IPS DF 19.7 (cell line): ENCODE results near the gene SLC39A12.

ENCODE experiments used
- DNase-seq: peaks from one replicate; pipeline ENCODE4 v3.0.0-alpha.2; 2013; ENCODE audit warnings: low read depth, low spot score

The SLC39A12 gene

DNA sequence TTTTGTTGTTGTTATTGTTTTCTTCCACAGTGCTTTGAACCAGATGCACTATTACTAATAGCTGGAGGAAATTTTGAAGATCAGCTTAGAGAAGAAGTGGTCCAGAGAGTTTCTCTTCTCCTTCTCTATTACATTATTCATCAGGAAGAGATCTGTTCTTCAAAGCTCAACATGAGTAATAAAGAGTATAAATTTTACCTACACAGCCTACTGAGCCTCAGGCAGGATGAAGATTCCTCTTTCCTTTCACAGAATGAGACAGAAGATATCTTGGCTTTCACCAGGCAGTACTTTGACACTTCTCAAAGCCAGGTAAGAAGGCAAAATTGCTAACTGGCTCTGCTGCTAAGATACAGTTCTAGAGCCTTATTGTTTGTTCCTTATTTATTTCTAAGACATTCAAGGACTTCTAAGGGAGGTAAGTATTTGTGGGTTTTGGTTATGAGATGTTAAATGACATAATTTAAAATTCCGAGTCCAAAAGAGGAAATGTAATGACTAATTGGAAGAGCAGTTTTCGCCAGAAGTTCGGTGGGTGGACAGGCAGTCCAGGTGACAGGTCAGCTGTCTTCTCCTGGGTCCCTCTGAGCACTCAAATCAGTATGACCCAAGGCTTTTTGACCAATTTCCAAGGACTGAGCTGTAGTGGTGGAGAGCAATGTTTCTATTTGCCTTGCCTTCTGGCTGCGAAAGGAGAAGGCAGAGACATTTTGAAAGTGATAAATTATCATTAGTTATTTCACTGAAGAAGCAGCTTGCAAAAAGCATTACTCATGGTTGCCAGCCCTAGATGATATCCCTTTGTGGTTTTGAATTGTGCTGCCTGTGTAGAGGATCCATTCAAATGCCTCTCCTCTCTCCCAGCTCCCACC, 10.1 kb downstream of the SLC39A12 start:
- DNase-seq = no peak

DNA sequence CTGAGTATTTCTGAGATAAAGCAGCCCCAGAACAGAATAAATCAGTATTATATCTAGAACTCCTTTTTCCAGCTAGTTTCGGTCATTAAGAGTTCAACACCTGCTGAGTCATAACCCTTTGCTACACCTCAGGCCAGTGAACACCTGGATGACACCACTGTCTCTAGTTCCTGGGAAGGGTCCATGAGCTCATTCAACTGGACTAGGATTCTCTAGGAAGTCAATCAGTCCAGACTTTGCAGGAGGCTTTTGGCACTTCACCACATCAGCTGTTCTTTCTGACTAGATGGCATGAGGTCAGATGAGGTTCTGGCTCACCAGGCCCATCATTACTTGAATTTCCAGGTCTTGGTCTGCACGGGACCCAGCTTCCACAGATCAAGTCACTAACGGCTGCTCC, 11.7 kb downstream of the SLC39A12 start:
- no peak for DNase-seq

DNA sequence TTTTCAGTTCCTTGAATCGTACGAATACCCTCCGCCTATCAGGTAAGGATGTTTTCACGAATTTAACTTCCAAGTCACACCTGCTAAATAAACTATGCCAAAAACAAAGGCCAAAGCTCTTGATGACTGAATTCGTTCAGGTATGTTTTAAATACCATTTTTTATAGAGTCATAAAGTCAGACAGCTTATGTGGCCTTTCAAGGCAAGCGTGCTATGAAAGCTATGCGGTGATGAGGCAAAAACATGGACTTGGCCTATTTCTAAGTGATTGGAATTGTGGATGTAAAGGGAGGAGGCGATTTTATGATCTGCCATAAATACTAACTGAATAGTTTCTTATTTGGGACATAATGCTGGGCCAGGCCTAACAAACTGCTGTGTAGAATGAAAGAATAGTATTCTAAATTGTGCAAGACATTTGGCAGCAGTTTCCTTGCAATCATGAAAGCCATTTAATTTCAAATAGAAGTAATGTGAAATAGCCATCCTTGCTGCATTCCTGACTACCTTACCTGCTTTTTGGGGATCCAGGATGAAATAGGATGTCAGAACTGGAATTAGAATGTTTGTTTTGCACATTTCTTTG, 14.0 kb downstream of the SLC39A12 start:
- no peak for DNase-seq

DNA sequence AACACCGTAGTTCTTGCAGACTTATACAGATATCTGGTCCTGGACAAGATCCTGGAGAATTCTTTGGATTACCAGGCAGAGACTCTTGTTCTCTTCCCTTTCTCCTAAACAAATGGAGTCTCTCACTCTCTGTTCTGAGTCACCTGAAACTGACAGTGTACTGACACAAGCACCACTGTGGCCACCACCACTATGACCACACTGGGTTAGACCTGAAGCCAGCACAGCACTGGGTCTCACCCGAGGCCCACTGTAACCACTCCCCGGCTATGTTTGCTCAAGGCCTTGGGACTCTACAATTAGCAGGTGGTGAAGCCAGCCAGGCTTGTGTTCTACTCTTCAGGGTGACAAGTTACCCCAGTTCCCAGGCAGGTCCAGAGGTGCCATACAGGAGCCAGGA, 22.8 kb downstream of the SLC39A12 start:
- DNase-seq = no peak

DNA sequence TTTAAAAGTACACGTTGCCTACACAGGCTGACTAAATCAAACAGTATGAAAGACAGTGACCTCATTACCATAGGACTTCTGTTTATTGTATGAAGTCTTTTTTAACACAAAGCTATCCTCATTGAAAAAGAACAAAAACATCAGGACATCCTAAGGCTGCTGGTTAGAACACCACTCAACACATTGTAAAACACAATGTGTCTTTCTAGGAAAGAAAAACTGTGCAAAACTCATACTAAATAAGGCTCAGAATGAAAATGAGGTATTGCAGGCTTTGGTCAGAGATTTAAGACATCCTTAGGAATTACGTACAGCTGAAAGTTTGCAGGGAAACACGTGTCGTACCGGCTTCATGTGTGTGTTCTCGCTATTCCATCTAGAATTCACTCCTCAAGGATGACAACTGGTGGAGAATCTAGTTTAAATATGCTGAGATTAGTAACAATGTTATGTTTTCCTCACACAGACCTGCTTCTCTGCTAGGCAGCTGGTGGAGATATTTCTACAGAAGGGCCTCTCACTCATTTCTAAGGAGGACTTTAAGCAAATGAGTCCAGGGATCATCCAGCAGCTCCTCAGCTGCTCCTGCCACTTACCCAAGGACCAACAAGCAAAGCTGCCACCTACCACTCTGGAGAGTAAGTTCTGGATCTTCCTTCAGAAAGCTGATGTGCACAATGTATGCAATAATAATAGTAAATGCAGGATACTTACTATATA, 29.3 kb downstream of the SLC39A12 start:
- no peak for DNase-seq

DNA sequence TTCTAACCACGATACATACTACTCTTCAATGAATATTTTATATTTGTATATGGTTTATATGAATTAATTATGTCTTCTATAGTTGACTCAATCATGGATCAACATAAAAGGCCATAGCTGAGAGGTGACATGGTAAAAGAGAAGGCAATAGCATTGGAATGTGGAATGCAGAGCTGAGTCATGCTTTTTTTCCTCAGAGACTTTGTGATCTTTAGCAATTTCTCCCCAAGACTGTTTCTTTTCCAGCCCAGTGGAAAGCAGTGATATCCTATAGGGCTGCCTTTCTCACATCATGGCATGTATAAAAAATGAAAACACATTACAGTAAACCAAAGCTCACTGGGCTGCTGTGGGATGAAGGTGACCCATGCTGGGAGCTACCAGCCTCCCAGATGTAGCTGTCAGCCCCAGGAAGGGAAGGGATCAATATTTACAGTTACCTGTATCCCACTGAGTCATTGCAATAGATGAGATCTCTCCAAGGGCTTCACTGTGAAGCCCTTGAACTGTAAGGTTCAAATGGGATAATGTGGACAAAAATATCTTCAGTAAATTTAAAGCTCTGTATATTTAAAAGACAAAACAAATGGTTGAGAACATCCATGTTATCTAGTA, 30.2 kb downstream of the SLC39A12 start:
- DNase-seq = no peak

DNA sequence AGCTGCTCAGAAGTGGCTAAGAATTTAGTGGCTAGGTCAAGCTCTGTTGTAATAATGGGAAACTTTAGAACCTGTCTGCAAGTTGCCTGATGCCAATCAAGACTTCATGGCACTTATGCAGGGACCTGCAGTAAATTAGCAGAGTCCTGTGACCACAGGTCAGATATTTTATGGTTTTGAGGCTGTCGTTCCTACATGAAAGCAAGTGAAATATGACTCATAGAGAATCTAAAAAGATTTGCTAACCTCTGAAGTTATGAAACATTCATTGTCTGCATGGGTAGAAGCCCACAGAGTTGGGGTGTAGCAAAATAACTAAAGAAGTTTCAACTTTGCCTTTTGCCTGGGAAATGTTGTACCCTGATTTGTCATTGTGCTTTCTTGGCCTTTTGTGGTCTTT, 32.3 kb downstream of the SLC39A12 start:
- no peak for DNase-seq

DNA sequence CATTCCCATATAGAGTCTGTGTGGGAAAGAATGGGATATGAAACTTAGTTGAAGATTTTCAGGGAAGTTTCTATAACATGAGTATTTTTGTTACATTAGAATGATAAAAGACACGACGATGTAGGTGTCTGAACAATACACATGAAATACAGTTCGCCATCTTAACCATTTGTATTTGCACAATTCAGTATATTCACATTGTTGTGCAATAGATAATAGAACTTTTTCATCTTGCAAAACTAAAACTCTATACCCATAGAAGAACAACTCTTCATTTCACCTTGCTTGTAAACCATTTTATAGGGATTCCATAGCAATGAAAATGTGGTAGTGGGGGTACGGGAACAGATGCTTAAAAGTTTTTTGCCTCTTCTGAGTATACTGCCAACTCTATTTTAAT, 32.8 kb downstream of the SLC39A12 start:
- DNase-seq = no peak

DNA sequence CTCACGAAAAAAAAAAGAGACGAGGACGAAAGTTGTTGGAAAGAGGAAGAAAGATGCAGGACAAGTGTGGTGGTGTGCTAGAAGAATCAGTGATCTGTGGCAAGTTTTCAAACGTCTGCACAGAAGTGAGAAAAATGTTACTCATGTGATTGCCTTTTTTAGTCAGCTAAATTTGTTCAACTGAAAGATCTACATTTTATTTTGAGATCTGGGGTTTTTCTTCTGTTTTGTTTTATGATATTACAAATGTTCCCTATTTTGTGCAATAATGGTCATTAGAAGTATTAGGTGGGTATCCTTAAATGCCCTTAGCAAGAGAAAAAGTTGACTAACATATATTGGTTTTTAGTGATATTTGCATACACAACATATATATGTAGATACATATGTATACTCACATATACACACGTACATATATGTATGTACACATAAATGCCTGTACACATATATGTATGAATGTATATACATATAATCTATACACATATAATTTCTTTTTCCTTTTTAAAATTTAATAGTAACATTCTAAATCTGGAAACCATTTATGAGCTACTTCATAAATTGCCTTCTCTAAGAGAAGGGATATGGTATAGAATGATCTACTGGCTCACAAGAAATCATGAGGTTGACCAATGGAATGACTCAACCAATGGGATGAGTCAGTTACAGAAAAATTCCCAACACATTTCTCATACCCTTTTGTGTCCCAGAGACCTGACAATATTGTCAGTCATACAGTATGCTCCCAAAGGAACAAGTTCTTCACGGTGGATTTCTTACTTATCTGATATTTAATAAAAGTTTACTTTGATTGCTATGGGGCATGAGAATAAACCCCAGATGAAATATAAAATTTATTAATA, 38.4 kb downstream of the SLC39A12 start:
- DNase-seq = no peak

DNA sequence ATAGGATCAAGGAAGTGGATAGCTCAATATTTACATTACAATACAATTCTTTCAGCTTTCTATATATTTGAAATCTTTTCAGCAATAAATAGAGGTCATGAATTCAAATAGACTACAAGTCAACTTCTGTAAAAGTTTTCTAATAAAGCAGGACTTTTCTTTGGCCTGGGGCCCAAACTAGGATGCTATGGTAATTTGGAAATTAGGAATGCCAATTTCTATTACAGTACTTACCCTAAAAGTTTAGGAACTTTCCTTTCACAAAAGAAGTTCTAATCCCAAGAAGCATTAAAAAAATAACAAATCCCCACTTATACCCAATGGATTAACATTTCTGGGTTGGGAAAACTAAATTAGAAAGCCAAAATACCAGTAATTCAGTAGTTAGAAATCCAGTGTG, 40.5 kb downstream of the SLC39A12 start:
- DNase-seq = no peak

DNA sequence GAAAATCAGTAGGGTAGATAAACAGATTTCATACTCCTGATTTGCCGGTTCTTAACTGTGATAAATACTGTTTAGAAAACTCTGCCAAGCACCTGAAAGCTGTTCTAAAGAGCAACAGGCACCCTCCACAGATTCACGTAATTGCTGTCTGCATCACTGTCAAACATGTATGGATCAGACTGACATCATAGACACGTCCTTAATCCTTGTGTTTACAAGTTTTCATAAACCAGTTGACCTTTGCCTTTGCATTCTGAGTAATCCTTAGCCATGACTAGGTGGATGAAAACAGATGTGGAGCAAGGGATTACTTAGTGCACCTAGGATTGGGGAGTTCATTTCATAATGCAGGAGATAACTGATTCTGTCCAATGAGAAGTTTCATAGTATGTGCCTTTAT, 41.6 kb downstream of the SLC39A12 start:
- DNase-seq = no peak

DNA sequence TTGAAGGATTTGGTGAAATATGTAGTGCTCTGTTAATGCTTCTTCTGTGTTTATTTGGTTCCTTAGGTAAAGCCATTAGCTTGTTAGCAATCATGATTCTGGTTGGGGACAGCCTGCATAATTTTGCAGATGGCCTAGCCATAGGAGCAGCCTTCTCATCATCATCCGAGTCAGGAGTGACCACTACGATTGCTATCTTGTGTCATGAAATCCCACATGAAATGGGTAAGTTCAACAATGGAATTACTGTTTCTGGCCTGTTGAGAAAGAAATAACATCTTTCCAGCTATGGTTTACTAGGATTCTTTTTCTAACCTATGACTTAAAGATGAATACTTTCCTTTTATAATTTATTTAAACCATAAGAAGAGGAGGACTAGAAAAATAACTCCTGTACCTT, 48.9 kb downstream of the SLC39A12 start:
- DNase-seq = no peak

DNA sequence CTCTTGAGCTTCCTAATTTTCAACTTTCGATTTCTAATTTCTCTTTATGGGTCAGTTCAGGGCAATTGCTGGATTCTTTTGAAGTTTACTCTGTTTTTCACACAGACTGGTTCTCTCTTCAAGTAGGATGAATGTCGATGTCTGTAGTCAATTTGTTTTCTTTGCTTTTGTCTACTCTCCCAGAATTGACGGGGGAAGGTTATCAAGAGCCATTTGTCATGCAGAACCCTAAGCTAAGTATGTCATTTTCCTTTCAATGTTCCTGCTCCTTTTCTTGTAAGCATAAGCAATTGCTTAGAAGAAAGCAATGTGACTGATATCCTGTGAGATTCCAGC, 53.7 kb downstream of the SLC39A12 start:
- DNase-seq = no peak

DNA sequence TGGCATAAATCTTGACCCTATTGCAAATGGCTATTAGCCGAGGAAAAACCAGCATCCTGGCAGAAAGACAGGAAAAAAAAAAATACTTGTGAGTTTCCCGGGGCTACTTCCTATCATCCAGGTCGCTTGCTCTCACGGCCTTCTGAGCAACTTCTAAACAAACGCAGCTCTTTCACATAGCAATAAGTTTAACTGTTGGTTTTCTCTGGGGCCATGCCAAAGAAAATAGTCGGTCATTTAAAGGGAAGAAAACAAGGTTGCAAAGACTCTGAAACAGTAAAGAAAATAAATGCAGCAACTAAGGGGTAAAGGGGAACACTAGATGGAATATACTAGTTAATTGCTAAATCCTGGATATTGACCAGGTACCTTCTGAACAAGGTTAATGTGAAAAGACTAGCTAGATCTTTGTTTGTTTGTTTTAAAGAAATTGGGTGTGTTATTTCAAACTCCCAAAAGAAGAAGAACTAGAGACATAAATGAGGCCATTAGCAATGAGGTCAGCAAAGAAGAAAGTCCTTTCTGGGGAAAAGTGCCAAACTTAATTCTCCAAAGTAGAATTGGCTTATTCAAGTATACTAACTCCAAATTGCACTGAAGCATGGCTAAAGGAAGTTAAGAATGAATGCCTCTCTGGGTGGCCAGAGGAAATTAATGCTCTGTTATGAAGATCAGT, 54.2 kb downstream of the SLC39A12 start:
- DNase-seq = no peak

DNA sequence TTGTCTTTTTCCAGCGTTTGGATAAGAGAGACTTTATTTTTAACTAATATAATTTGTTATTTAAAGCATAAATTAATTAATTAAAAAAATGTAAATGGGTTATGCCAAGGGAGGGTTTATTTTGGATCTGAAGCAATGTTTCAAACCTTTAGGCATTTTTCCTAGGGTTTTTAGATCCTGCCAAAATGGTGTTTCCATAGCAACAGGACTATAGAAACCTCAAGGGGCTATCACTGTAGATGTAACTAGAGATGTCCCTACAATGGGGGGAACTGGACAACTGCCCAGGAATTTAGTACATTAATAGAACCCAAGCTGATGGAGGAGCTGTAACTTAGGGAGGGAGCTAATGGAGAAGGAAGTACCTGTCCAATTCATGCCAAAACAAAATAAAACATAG, 57.3 kb downstream of the SLC39A12 start:
- DNase-seq = no peak

DNA sequence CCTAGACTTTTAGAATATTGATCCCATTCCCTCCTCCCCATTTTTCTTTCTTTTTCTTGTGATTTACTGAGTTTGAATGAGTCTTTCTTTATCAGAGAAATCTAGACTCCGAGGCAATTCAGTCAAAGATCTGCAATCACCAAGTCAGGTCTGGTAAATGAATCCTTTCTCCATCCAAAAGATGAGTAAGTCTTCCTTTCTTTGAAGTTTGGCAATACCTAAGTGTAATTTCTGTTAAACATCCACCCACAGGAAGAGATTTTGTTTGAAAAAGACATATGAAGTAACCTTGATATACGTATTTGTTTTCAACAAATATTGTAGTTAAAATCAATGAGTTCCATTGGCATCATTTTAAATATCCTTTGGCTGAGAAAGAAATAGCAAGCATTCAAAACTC, 58.3 kb downstream of the SLC39A12 start:
- no peak for DNase-seq

DNA sequence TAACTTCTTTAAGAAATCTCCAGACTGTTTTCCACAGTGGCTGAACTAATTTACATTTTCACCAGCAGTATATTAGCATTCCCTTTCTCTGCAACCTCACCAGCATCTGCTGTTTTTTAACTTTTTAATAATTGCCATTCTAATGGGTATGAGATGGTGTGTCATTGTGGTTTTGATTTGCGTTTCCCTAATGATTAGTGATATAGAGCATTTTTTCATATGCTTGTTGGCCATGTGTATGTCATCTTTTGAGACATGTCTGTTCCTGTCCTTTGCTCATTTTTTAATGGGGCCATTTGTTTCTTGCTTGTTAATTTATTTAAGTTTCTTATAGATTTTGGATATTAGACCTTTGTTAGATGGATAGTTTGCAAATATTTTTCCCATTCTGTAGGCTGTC, 68.8 kb downstream of the SLC39A12 start:
- DNase-seq = no peak

DNA sequence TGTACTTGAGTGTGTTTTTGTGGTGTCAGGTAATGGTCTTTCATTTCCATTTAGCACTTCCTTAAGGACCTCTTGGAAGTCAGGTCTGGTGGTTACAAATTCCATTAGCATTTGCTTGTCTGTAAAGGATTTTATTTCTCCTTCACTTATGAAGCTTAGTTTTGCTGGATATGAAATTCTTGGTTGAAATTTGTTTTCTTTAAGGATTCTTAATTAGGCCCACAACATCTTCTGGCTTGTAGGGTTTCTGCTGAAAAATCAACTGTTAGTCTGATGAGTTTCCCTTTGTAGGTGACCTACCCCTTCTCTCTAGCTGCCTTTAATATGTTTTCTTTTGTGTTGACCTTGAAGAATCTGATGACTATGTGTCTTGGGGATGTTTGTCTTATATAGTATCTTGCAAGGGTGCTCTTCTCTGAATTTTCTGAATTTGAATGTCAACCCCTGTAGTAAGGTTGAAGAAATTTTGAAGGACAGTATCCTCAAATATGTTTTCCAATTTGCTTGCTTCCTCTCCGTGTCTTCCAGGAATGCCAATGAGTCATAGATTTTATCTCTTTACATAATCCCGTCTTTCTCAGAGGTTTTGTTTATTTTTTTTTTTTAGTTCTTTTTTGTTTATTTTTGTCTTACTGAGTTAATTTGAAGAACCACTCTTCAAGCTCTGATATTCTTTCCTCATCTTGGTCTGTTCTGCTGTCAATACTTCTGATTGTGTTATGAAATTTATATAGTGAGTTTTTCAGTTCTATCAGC, 70.2 kb downstream of the SLC39A12 start:
- DNase-seq = no peak

DNA sequence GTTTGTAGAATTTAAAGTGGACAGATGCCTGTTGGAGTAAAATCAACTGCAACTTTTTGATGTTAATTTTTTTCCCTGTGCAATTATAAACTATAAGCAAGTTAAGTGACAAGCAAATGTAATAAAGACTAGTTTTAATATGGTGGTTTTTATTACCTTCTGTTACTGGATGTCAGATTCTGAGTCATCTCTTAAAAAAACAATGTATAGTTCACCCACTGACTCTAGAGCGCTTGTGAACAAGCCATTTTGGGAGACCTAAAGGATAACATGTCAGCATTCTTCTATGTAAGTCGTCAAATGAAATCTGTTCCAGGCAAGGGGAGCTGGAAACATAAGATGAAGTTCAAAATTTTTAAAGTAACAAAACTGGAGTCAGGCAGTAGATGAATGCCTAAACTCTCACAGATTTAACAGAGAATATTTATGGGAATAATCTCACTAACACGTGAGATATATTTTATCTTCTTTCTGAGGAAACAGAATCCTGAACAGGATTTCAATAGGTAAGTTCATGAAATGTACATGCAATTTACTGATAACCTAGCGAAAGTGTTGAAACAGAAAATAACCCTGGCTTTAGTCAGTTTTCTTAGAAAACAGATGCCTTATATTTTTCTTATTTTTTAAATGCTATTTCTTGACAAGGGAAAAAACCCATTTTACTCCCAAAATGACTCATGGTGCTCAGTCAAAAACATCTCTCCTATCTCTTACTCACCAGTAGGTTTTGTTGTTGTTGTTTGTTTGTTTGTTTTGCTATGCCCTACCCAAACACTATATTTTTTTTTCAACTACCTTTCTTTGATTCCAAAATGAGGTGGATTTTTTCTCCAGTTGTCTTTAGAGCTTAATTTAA, 91.7 kb downstream of the SLC39A12 start:
- DNase-seq = no peak
